GM19025 (cell line): Measurements from ENCODE around the gene WDFY1.

Source experiments
- ATAC-seq: cut with Tn5 transposase; IDR thresholded peaks from one replicate; pipeline ENCODE4 v1.9.1; 2021; ENCODE audit warnings: mild to moderate bottlenecking, low read depth, moderate library complexity; ENCODE audit not compliant: unreplicated experiment

Gene WDFY1

DNA sequence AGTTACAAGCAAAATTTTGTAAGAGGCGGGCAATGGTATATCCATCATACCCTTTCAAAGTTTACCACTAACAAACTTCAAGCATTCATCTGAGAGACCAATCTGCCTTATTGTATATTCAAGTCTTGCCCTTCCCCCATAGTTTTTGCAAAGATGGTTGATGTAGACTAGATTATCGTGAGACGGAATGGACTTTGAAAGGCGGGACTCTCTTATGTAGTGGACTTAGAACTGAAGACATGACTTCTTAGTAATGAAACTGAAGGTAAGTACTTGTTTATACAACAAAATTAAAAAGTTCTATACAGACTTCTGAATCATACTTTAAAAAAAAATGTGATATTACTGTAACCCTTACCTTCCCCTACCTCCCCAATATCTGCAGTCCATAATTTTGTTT, 118.1 kb downstream of the WDFY1 start:
- ATAC-seq: no peak
